ENCODE measurements around the gene ACBD6.

ACBD6 gene

DNA sequence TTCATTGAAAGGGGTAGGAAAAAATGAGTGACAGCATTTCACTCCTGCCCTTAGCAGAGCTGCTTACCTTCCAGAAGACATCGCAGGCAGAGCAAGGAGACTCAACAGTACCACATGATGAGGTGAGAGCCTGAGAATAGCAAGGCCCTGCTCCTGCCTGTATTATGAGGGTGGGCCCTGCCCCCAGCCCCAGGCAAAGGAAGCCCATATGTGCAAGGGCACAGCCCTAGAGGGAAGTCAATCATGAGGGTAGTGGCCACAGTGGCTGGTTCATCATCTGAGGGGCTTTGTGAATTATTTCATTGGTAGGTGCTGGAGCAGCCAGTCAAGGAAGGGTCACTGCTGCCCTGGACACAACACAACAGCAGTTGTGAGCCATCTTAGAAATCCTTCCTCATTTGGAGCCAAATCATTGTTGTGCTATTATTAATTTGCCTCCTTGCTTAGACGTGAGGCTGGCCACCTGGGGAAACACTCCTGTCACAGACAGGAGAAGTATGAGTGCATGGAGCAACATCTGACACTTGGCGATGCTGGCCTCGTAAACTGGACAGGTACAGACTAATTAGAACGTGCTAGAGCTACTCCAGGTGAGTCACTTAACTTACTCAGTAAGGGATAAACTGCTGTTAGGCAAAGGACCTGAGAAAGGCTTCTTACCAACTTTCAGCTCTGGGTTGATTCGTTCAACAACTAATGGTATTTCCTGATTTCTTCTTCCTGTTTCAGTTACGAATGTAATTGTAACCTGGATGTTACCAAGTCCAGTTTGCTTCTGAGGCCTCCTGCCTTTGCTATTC lies 22.7 kb upstream of the ACBD6 start:
- no peak for DNase-seq

DNA sequence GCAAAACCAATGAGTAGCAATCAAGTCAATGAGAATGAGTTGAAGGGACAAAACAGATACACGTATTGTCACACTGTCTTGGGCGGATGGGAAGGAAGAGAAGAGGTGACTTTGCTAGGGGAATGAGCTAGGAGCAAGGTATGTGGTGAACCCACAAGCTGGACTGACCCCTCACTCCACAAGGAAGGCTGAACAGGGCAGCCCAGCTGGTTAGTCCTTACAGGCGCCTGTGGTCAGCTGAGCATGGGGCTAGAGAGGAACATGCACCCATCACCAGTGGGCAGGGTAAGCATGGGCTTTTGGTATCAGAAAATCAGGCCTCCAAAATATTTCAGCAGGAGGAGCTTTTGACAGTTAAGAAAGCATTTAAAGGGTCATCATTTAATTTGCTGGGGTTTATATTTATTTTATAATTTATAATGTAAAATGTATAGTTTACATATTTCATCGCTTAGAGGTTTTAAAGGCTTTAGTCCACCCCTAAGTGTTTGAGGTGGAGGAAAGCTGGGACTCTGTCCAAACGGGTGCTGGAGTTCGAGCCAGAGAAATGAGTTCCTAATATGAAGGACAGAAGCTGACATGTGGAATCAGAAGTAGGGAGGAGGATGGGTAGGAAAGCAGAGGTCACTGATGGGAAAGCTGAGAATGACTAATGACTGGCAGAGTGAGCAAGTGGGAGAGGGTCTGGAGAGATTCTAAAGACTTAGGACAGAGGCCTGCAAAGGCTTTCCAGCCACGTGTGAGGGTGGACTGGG lies 22.0 kb upstream of the ACBD6 start:
- DNase-seq = no peak

DNA sequence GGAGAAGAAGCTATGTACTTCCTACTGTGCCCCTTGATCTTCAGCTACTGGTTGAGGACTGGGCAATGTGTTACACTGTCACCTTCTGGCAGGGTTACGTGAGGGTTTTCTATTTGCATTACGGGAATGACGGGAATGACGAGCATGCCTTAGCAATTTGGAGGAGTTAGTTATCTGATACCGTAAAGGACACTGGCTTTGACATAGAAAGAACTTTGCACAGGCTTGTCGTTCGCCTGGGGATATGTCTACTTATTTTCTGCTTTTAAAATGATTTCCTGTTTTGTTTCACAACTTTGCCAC lies 19.8 kb upstream of the ACBD6 start:
- no peak for DNase-seq

DNA sequence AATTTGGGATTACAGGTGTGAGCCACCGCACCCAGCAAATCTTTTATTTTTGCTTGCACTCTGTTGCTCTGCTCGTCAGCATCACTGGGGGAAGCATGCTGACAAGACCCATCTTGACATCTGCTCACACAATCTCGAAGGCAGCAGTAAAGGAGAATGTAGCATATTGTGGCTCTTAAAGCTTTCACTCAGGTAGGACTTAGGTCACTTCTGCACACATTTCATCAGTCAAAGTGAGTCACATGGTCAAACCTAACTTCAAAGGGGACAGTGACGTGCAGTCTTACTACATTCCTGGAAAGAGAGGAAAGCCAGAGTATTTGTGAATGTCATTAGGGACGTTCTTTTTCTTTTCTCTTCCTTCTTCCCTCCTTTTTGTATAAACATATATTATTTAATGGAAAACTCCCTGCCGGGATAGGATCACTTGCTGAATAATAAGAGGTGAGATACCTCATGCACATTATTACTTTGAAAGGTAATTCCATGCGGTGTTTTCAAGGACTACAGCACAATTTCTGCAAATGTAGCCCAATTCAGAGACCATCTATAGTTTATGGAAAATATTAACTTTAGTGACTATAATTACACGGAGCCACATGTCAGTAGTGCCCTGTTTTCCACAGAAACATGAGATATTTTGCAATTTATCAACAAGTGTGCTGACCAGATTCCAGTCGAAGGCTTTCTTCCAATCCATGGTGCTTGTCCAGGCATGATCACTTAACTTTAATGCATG lies 19.3 kb upstream of the ACBD6 start:
- DNase-seq = no peak

DNA sequence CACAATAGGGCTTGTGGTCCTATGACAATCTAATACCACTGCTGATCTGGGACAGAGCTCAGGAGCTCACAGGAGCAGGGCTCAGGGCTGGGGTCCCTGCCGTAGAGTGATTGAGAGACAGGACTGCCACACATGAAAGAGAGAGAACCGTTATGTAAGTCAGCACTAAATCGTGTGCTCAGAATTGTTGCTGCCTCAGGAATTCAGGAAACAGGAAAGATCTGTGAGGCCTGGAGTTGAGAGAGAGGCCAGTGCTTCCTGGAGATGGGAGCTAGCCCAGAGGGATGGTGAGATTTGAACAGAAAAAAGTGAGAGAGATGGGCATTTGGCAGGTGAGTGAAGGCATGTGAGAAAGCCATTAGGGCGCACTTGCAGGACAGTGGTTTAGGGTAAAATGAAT lies 17.5 kb upstream of the ACBD6 start:
- DNase-seq = no peak

DNA sequence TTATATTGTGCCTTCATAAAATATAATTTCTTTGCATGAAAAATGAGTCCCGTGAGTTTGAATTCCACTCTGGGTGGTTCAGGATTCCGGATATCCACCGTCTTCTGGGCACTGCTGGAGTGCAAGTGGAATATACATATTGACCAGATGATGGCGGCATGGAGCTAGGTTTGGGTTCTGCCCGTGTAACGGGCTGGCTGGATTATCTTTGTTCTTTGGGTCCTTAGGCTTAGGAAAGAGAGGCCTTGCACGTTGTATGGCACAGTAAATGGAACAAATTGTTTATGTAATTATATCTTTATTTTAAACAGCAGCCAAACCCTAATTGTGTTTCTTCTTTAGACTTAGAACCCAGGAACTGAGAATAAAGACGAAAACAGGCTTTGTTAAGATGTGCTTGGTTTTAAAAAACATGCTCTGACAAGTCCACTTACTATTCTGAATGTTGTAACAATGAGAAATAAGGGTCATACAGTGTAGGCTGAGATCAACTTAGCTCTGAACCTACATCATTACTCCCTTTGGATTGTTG lies 13.5 kb upstream of the ACBD6 start:
- DNase-seq = peak; percentile 86

DNA sequence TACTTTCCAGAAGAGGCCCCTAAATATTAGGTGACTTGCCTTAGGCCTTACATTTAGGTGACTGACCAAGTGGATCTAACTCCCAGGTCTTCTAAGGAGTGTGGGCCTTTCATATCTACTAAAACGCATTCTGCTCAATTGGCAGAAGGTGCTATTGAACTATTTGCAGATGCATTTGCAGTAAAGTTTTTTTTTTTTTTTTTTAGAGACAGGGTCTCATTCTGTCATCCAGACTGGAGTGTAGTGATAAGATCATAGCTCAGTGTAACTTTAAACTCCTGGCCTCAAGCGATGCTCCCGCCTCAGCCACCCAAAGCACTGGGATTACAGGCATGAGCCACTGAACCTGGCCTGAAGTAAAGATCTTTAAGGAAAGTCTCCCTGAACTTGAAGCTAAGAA lies 13.0 kb upstream of the ACBD6 start:
- peak; percentile 37 for DNase-seq

DNA sequence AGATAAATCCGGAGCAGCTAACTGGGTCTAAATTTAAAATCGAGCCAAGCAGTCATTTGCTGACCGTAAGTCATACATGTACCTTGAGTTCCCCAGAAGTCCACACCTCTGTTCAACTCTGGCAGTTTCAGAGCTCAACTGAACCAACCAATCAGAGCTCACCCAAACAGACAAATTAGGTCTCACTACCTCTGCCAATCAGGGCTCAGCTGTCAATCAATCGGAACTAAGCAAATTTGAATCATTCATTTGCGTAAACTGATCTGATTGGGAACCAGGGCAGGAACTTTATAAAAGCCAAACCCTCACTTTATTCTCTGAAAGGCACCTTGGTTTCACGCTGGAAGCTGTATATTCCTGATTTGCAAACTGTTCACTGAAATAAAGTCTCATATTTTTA lies 11.2 kb upstream of the ACBD6 start:
- DNase-seq = no peak

DNA sequence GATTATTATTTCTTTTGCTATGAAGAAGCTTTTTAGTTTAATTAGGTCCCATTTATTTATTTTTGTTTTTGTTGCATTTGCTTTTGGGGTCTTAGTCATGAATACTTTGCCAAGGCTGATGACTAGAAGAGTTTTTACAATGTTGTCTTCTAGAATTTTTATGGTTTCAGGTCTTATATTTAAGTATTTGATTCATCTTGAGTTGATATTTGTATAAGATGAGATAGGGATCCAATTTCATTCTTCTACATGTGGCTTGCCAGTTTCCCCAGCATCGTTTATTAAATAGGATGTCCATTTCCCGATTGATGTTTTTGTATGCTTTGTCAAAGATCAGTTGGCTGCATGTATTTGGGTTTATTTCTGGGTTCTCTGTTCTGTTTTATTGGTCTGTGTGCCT lies 8.5 kb upstream of the ACBD6 start:
- DNase-seq = no peak

DNA sequence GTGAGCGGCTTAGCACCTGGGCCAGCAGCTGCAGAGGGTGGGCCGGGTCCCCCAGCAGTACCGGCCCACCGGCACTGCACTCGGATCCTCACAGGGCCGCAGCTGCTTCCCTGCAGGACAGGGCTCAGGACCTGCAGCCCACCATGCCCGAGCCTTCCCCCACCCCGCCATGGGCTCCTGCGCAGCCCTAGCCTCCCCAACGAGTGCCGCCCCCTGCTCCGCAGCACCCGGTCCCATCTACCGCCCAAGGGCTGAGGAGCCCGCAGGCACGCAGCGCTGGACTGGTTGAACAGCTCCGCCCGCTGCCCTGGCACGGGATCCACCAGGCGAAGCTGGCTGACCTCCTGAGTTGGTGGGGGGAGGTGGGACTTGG lies 6.3 kb upstream of the ACBD6 start:
- DNase-seq = no peak

DNA sequence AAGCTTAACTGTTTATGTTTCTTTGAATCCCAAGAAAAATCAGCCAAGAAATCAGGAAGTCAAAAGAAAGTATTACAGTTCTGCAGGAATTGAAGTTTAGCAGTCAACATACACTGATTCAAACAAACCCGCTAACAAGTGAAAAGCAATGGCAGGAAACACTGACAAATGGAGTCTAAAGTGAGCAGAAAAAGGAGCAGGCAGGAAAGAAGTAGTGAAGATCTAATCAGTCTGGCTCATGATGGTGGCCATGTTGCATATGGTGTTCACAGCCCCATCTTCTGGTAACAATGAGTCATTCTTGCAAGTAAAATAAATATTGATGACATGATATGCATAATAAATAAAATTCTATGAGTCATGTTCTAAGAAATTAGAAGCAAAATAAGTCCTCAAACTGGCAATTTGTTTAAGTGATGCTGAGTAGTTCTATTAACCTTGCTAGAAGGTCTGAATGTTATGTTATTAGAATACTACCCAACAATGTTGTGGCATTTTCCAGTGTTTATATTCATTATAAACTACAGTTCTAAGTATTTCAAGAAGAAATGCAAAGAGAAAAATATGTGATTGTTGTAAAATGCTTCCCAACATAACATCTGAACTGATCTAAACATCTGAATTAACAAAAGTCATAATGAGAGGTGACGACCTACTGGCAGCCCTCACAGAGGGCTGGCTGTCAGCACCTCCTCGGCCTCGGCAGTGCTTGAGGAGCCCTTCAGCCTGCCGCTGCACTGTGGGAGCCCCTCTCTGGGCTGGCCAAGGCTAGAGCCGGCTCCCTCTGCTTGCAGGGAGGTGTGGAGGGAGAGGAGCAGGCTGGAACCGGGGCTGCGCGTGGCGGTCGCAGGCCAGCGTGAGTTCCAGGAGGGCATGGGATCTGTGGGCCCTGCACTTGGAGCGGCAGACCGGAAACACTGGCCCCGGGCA lies 5.7 kb upstream of the ACBD6 start:
- no peak for DNase-seq

DNA sequence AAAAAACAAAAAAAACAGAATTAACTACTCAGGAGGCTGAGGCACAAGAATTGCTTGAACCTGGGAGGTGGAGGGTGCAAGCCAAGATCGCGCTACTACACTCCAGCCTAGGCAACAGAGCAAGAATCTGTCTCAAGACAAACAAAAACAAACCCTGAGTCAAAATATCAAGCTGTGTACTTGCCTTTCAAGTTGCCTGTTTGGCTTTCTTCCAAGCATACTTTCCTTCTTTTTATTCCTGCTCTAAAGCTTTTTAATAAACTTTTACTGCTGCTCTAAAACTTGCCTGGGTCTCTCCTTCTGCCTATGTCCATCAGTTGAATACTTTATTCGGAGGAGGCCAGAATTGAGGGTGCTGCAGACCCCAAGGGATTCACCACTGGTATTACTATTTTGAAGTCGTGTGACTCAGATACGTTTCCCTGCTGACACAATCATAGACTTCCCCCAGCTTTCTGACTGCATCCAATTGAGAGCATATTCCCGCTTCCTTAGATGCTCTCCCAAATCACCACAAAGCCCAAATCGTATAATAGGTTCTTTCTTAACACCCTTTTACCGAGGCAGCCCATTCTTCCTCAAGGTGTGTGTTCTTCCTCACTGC lies 3.5 kb upstream of the ACBD6 start:
- no peak for DNase-seq

DNA sequence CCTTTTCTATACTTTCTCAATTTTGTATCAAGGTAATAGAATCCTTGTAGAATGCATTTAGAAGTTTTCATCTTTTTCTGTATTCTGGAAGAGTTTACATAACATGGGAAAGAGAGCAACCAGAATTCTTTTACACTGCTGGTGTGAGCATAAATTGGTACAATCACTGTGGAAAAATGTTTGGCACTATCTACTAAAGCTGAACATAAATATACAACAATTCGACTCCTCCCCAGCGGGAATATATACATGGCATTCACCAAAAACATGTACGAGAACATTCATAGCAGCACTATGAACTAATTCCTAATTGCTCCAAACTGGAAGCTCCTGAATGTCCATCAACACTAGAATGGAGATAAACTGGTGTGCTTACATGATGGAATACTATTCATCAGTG lies 1.8 kb upstream of the ACBD6 start:
- DNase-seq = no peak

DNA sequence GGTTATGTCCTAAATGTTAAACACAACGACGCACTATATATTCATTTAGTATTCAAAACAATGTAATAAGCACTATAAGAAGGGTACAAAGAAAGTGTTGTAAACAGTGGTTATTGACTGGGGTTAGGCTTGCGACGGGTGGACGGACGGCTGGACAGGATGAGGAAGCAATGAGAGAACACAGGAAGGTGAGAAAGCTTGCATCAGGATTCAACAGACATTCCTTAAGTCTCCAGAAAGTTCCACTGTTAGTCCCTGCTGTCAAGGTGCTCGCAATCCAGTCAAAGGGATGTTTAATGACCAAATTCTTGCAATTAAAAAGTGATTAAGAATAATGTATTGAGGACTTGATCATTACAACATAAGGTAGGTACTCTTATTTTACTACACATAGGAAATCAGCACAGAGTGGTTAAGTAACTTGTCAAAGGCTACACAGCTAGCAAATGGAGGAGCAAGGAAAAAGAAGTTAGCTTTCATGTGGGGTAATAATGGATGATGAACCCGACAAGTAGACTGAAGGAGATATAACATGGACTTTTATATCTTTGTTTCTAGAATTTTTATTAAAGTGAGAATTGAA lies 994 bp upstream of the ACBD6 start:
- DNase-seq = no peak

DNA sequence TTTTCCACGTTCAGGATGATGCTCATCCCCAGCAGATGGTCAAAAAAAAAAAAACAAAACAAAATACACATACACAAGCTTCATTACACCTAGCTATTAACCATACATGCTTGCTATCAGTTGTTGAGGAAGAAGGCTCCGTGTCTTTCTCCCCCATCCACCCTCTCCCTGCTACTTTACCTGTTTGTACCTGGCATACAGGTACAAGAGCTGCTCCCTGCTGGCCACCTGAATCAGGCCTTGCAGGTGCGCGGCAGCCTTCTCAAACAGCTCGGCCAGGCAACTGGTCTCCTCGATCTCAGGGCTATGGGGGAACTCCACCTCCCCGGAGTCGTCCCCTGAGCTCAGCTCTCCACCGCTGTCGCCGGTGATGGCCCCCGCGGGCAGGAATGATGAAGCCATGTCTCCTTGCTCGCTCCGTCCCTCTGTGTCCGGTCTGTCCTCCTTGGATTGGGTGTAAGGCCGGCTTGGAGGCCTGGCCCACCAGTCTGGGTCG lies 464 bp downstream of the ACBD6 start:
- DNase-seq = peak; percentile 75

DNA sequence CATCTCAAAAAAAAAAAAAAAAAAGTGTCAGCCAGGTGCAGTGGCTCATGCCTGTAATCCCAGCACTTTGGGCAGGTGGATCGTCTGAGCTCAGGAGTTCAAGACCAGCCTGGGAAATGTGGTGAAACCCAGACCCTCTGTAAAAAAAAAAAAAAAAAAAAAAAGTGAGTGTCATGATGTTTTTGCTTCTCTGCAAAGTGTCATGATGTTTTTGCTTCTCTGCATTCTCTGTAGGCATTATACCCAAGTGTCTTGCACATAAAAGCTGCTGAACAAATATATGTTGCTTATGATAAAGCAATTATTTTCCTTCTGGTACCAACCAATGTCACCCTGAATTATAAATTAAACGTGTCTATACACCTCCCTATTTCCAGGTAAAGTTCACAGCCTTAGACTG lies 1.7 kb downstream of the ACBD6 start:
- DNase-seq = no peak

DNA sequence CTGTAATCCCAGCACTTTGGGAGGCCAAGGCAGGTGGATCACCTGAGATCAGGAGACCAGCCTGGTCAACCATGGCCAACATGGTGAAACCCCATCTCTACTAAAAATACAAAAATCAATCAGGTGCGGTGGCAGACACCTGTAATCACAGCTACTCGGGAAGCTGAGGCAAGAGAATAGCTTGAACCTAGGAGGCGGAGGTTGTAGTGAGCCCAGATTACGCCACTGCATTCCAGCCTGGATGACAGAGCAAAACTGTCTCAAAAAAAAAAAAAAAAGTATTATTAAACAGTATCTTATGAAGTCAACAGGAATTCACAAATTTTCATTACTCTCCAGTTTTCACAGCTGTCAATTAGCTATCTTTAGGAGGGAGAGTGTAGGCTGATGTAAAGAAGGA lies 3.8 kb downstream of the ACBD6 start:
- no peak for DNase-seq

DNA sequence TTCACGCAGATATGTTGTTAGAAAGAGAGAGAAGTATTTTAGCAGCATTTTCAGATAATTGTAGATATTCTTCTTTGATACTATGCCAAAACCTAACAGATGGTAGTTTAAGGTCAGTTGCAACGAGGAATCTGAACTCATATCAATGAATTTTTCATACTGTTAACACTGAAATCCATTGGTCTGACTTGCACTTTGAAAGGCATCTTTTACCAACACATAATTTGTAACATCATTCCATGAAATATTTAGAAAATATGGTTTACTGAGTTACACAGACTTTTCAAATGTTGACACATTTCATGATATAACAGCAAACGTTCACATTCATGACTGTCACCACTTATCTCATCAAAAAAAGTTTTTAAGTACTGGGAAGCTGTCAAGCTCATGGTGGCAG lies 4.6 kb downstream of the ACBD6 start:
- DNase-seq = no peak

DNA sequence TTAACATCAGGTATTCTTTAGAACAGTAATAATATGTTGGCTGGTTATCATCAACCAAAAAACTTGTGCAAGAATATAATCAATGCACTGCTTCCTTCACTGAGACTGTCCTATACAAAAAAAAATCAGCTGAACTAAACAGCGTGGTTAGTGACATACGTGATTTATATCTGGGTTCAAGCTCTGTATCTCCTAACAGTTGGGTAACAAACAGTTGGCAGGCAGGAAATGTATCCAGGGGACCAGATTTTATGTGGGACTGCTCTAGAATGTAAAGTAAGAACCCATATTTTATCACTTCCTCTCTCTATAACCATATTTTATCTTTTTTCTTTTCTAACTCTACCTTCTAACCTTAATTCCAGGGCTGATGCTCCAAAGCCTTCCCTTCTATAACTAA lies 8.0 kb downstream of the ACBD6 start:
- DNase-seq = no peak

DNA sequence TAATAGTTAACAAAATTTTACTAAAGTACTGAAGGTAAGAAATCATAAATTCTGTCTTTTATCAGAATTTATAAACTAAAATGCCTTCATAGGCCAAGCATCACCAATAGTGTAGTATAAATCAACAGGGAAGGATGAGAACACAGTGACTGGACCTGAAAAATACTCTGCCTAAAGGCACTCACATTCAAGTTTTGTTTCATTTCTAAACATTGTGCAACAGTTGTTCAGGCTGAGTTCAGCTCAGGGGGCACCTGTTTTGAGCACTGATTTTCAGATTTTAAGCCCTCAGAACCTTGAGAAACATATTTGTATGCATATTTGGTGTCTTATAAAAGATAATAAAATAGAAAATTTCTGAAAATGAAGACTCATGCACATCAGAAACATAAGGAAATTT lies 12.4 kb downstream of the ACBD6 start:
- no peak for DNase-seq

DNA sequence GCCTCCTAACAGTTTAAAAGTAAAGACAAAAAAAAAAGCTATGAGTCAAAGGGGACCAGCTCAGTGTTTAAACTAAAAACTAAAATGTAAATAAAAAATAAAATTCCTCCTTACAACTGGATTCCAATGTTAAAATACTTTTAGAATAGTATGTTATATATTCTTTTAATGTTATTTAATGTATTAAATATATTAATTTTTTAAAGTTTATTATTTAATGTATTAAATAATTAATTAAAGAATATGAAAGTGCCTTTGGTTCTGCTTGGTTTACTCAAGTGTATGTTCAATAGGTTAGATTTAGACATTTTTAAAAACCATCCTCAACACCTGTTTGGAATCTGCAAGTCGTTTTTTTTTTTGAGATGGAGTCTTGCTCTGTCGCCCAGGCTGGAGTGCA lies 13.1 kb downstream of the ACBD6 start:
- DNase-seq = no peak

DNA sequence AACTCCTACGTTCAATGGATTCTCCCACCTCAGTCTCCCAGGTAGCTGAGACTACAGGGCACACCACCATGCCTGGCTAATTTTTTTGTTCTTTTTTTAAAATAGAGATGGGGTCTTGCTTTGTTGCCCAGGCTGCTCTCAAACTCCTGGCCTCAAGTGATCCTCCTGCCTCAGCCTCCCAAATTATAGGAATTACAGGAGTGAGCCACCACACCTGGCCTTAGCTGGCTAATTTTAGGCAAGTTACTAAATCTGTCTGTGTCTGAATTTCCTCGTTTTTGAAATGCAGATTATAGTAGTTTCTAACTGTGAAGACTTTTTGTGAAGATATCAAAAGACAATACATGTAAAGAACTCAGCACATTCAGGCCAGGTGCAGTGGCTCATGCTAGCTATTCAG lies 13.7 kb downstream of the ACBD6 start:
- no peak for DNase-seq

Measured in NCI-H2171 treated with DMSO at 0.1 percent for 48 hours (cell line).